ENCODE results near the gene SIPA1.

The SIPA1 gene, protein sequence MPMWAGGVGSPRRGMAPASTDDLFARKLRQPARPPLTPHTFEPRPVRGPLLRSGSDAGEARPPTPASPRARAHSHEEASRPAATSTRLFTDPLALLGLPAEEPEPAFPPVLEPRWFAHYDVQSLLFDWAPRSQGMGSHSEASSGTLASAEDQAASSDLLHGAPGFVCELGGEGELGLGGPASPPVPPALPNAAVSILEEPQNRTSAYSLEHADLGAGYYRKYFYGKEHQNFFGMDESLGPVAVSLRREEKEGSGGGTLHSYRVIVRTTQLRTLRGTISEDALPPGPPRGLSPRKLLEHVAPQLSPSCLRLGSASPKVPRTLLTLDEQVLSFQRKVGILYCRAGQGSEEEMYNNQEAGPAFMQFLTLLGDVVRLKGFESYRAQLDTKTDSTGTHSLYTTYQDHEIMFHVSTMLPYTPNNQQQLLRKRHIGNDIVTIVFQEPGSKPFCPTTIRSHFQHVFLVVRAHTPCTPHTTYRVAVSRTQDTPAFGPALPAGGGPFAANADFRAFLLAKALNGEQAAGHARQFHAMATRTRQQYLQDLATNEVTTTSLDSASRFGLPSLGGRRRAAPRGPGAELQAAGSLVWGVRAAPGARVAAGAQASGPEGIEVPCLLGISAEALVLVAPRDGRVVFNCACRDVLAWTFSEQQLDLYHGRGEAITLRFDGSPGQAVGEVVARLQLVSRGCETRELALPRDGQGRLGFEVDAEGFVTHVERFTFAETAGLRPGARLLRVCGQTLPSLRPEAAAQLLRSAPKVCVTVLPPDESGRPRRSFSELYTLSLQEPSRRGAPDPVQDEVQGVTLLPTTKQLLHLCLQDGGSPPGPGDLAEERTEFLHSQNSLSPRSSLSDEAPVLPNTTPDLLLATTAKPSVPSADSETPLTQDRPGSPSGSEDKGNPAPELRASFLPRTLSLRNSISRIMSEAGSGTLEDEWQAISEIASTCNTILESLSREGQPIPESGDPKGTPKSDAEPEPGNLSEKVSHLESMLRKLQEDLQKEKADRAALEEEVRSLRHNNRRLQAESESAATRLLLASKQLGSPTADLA

DNA sequence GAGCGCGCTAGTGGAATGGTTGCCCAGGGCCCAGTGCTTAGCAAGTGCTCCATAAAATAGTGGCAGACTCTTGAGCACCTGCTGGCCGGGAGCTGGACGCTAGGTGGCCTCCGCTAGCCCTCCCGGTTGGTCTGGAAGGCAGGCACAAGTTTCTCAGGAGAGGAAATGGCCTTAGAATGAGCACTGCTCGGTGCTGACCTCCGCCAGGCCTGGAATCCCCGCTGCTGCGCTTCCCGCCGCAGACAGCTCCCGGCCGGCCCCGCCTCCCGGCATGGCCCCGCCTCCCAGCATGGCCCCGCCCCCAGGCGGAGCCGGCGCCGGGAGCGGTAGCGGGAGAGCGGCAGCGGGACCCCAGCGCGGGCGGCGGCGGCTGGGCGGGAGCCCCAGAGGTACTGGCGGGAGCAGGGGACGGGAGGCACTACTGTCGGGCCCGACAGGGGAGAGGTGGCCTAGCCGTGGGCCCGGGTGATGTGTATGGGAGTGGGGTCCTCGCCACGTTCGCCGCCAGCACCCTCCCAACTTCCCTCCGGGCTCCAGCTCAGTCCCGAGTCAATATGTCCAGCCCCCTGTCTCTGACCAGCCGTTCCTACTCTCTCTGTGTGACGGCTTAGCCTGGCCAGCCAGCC, at the start of gene SIPA1:
TSS of gene SIPA1 (plus strand) at position 308 of the 626 bp plus-strand sequence. CDS start 2,821 bp downstream, outside the sequence.
- TF ChIP-seq POLR2A (IDR thresholded peaks at IDR 0.05; ENCODE audit: low read depth, low read length), result peak; percentile 61; the same call in 1 of the 2 replicates
- FAIRE-seq (peak; percentile 6), DNase-seq (ENCODE audit: insufficient read length, low spot score) (peak; percentile 97)

DNA sequence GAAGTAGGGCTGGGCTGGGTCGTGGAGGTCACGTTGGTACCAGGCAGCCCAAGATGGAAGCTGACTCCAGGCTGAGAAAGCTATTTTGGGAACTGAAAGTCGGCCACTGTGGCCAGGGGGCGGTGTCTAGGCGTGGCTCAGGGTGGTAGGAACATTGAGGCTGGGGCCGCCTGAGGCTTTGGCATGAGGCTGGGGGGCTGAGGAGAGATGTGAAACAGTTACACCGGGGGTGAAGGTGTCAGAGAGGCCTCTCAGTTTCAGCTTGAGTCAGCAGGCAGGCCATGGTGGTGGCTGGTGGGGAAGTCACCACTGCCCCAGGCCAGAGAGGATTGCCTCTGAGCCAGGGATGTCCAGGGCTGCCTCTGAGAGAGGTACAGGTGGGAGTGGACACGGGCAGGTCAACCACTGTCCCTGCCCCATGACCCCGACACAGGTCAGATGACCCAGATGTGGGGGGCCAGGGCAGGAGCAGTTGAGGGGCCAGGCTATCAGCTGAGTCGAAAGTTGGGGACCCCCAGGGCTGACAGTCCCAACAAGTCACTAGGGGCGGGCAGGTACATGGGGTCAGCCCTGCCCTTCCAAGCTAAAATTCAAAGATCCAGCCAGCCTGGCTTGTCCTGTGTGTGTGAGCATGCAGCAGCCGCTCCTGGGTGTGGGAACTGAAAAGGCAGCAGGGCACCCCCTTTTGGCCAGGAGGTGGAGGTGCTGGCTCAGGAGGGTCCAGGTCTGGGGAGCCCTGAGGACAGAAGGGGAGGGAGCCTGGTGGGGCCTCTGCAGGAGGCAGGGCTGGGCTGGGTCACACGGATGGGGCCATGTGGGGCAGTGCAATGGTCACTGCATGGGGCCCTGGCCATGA, 49.5 kb upstream of the SIPA1 start:
- peak; percentile 85 for DNase-seq (ENCODE audit: insufficient read length, low spot score)
- FAIRE-seq, result no peak
- TF ChIP-seq POLR2A (IDR thresholded peaks at IDR 0.05; ENCODE audit: low read depth, low read length), result no peak

DNA sequence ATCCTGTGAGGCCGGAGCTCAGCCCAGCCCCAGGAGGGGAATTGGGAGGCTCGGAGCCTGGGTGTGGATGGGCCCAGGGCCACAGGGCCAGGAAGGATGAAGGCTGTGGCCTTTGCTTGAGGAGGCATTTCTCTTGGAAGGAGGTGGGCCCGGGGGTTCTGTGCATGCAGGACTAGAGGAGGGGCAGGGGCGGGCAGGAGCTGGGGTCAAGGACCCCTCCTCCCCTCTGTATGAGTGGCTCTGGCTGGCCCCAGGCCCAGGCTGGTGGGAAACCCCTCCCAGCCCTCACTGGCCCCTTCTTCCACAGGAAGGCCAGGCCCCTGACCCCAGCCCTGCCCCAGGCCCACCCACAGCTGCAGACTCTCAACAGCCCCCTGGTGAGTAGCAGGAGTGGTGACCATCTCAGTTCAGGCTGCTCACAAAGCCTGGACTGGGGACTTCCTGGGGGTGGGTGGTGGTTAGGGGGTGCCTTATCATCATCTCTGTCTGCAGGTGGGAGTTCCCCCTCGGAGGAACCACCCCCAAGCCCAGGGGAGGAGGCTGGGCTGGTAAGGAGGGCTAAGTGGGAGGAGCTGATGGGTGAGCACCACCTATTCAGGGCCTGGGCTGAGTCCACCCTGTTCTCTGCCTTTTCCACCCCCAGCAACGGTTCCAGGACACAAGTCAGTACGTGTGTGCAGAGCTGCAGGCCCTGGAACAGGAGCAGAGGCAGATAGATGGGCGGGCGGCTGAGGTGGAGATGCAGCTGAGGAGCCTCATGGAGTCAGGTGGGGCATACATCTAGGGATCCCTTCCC, 48.3 kb upstream of the SIPA1 start:
- TF ChIP-seq POLR2A (IDR thresholded peaks at IDR 0.05; ENCODE audit: low read depth, low read length), result no peak
- FAIRE-seq (no peak), DNase-seq (ENCODE audit: insufficient read length, low spot score) (no peak)

DNA sequence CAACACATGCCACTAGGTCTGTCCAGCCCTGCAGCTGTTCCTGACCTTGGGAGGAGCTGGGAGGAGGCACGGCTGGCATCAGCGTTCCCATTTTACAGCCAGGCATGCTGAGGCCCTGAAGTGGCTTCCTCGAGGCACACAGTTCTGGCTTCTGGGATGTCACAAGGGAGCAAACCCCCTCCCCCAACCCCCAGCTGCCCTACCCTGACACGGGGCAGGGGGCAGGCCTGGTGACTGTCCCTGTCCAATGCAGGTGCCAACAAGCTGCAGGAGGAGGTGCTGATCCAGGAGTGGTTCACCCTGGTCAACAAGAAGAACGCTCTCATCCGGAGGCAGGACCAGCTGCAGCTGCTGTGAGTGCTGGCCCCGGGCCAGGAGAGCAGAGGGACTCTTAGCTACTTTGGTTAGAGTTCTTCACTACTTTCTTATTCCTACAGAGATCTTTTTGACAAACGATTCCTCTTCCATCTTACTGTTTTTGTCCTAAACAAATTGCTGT, 47.6 kb upstream of the SIPA1 start:
- no peak for TF ChIP-seq POLR2A (IDR thresholded peaks at IDR 0.05; ENCODE audit: low read depth, low read length)
- DNase-seq (ENCODE audit: insufficient read length, low spot score) (no peak), FAIRE-seq (no peak)

DNA sequence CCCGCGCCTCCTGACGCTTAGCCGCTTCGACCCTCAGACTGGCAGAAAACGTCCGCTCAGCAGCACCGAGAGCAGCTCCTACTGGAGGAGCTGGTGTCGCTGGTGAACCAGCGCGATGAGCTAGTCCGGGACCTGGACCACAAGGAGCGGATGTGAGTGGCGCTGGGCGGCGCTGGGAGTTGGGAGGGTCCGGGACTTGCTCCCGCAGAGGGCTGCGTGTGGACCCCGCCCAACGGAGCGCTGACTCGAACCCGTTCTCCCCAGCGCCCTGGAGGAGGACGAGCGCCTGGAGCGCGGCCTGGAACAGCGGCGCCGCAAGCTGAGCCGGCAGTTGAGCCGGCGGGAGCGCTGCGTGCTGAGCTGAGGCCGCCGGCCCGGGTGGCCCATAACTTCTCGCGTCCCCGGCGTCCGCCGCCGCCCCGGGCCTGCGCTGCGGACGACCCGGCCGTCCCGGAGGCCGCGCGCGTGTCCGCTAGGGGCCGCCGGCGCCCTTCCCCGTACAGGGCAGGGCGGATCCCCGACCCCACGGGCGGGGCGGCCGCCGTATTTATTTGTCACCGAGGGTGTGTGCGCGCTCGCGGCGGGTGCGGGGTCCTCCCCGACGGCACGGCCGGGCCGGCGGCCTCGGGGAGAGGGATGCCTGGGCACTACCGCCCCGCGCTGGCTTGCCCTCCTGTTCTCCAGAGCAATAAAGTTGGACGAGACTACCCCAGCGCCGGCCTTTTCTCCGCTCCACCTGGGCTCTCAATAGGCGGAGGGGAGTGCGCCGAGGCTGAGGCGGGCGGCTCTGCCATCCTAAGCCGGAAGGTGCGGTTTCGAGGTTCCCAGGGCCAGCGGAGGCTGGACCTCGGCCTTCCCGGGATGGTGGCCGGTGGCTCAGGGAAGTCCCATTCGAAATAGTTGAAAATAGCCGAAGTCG, 45.7 kb upstream of the SIPA1 start:
- DNase-seq (ENCODE audit: insufficient read length, low spot score), result no peak
- no peak for FAIRE-seq

DNA sequence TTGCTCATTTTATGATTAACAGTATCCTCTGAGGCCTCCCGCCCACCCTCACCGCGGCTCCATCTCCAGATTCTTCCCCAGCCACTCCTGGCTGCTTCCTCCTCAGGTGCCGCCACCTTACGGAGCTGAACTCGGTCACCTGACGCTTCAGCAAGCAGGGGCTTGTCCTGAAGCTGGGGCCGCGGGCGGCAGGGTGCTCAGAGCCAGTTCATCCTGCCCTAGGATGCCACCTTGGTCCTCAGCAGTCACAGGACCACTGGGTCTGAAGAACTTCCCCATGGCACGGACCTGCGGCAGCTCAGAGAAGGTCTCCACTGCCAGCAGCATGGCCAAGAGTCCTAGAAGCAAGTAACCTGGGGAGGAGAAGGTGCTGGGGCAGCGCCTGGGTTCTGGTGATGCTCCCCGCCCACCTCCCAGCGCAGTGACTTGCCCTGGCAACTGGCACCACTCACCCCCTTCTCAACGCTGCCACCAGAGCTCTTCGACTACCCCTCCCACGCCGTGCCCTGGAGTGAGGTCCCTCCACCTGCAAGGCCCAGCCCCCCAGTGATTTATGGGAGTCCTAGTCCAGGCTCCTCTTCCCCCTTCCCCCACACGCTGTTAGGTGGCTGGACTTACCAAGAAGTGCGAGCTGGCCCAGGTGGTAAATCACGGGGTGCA, 44.9 kb upstream of the SIPA1 start:
- no peak for FAIRE-seq
- no peak for TF ChIP-seq POLR2A (IDR thresholded peaks at IDR 0.05; ENCODE audit: low read depth, low read length)
- DNase-seq (ENCODE audit: insufficient read length, low spot score), result no peak

More for the DNA sequence above, 45.7 kb upstream of the SIPA1 start:
- TF ChIP-seq POLR2A (IDR thresholded peaks at IDR 0.05; ENCODE audit: low read depth, low read length), result no peak

DNA sequence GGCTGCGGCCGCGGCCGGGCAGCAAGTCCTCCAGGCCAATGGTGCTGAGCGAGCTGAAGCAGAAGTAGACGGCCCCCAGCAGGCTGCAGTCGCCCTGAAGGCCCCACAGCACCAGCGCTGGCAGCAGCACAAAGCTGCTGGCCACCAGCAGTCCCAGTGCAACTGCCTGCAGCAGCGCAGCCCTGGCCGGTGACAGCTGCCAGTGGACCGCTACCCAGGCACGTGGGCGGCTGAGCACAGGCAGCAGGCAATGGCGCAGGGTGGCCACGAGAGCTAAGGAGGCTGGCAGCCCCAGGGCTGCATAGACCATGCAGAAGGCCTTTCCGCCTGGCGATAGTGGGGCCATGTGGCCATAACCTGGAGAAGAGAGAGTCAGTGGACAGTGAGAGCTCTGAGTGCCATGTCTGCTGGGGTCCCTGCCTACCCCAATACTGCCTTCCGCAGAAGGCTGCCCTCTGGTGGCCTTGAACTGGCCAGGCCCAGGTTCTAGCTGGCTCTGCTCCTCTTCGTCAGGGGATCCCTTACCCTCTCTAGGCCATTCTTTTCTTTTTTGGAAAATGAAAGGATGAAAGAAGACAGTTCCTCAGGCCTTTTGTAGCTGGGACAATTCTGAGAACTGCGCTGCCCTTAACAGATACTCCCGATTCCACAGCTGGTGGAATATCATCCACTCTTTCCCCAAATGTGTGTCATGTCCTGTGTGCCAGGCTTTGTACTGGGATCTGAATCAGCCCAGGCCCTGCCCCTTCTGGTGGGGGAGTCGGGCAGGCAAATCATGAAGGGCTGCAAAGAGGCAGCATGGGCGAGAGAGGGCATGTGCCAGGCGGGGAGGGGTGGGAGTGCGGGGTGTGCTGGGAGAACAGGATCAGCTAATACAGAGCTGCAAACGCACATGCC, 44.1 kb upstream of the SIPA1 start:
- no peak for FAIRE-seq

DNA sequence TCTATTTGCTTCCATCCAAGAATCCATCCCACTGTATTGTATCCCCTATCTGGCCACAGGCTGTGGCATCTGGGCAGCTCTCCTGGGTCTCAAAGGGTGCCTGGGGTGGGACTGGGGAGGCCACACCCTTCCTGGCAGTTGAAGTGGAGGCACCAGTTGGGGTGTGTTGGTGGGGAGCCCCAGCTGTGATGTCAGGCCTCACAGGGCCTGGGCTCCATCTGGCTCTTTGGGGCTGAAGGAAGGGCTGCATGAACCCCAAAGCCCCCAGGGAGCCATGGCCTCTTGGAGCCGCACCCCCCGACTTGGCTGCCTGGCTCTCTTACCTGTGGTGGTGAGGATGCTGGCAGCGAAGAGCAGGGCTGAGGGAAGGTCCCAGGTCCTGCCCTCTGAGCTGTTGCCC, 42.8 kb upstream of the SIPA1 start:
- TF ChIP-seq POLR2A (IDR thresholded peaks at IDR 0.05; ENCODE audit: low read depth, low read length), result no peak
- no peak for FAIRE-seq
- DNase-seq (ENCODE audit: insufficient read length, low spot score), result no peak

More for the DNA sequence above, 44.1 kb upstream of the SIPA1 start:
- TF ChIP-seq POLR2A (IDR thresholded peaks at IDR 0.05; ENCODE audit: low read depth, low read length), result no peak
- no peak for DNase-seq (ENCODE audit: insufficient read length, low spot score)

DNA sequence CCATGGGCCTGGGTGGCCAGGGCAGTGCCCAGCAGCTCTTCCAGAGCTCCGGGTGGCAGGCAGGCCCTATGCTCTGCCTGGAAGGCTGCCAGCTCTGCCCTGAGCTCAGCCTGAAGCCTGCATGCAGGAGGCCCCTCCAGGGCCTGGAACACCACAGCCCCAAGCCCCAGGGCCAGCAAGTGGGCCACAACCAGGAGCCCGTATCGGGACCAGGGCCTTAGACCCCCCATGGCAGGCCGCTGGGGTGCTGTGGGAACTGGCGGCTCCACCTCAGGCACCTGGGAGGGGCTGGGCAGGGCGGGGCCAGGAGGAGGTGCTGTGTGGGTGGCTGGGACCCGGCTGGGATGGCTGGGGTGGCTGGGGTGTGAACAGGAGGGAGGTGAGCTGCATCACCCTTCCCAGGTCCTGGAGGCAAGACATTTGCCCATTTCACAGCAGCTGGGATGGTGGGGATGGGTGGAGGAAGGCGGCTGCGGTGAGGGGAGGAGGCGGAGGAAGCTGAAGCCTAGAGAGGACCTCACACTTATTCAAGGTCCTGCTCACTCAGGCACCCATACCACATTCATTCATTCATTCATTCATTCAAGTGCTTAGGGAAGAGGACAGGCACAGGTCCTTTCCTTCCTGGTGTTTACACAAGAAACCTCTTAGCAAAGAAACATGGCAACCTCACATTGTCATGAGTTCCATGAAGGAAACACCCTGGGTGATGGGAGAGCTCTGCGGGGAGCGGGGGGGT, 42.2 kb upstream of the SIPA1 start, which contains the start of gene KCNK7:
TSS of gene KCNK7 (minus strand) at position 258 of the 739 bp plus-strand sequence. CDS start at position 230, 28 bp downstream.
- DNase-seq (ENCODE audit: insufficient read length, low spot score) (no peak), FAIRE-seq (no peak)
- TF ChIP-seq POLR2A (IDR thresholded peaks at IDR 0.05; ENCODE audit: low read depth, low read length), result no peak

Data from H54 (cell line).